Endodermal cell (in vitro differentiated cells): Measurements from ENCODE around the gene SAMD9L. TPM values are rescaled to one million over a fixed set of nuclear protein-coding genes. Genes with fewer than 3 reads are reported as not detected.
A peak's percentile ranks its signal among the peaks of the same experiment; 100 is the strongest.

ENCODE experiments used
- DNase-seq: peaks from one replicate; pipeline ENCODE4 v3.0.0-alpha.2; 2017
- H3K27ac ChIP-seq: 2 replicates; pipeline ENCODE4 v1.5.1; 2013; ENCODE audit warnings: mild to moderate bottlenecking, low read depth, low read length, moderate library complexity
- H3K27me3 ChIP-seq: 2 replicates; pipeline ENCODE4 v1.6.1; 2013; ENCODE audit warnings: mild to moderate bottlenecking, low read length, moderate library complexity; ENCODE audit not compliant: insufficient read depth, control insufficient read depth, poor library complexity, severe bottlenecking
- H3K36me3 ChIP-seq: 2 replicates; pipeline ENCODE4 v1.7.0; 2013; ENCODE audit warnings: mild to moderate bottlenecking, low read length, moderate library complexity; ENCODE audit not compliant: control insufficient read depth, insufficient read depth
- H3K4me1 ChIP-seq: one replicate; pipeline ENCODE4 v1.7.0; 2013; ENCODE audit warnings: low read length; ENCODE audit not compliant: control insufficient read depth, insufficient read depth
- H3K4me3 ChIP-seq: 2 replicates; pipeline ENCODE4 v1.5.1; 2013; ENCODE audit warnings: mild to moderate bottlenecking, low read length, moderate library complexity
- H3K9ac ChIP-seq: 2 replicates; pipeline ENCODE4 v1.6.1; 2013; ENCODE audit warnings: mild to moderate bottlenecking, low read length, moderate library complexity; ENCODE audit not compliant: poor library complexity, severe bottlenecking; ENCODE audit errors: extremely low read depth
- H3K9me3 ChIP-seq: 2 replicates; pipeline ENCODE4 v1.6.1; 2013; ENCODE audit warnings: mild to moderate bottlenecking, low read length, moderate library complexity; ENCODE audit not compliant: control insufficient read depth
- H3K27ac Mint-ChIP-seq: 2 replicates; pipeline ENCODE4 v1.8.0; 2020; ENCODE audit warnings: mixed read lengths
- H3K27me3 Mint-ChIP-seq: 2 replicates; pipeline ENCODE4 v1.8.0; 2021; ENCODE audit warnings: mild to moderate bottlenecking, mixed read lengths; ENCODE audit not compliant: insufficient read depth
- H3K36me3 Mint-ChIP-seq: 2 replicates; pipeline ENCODE4 v1.8.0; 2020; ENCODE audit warnings: low read depth, mixed read lengths
- H3K4me1 Mint-ChIP-seq: 2 replicates; pipeline ENCODE4 v1.8.0; 2020; ENCODE audit warnings: mixed read lengths
- H3K4me3 Mint-ChIP-seq: 2 replicates; pipeline ENCODE4 v1.8.0; 2020; ENCODE audit warnings: mild to moderate bottlenecking, moderate library complexity, mixed read lengths
- H3K9me3 Mint-ChIP-seq: 2 replicates; pipeline ENCODE4 v1.8.0; 2020; ENCODE audit warnings: mild to moderate bottlenecking, mixed read lengths
- CTCF ChIP-seq: fragments of 200-600 bp; sonication (generic); conservative IDR thresholded peaks from 2 replicates; pipeline ENCODE4 v1.5.0; 2021; ENCODE audit warnings: antibody characterized with exemption, mild to moderate bottlenecking
- WGBS, 2 experiments: methylation state at CpG; one replicate each; pipeline versions ENCODE4 v1.1.5 to v1.1.7; 2013; ENCODE audit warnings: missing lambda C conversion rate in 2 of 2, mixed read lengths in 1 of 2; ENCODE audit not compliant: insufficient coverage in 1 of 2, insufficient read length in 1 of 2; 5-methylcytosine and 5-hydroxymethylcytosine counted together
- total RNA-seq, 2 donors: library from RNA; stranded (reverse); fragmentation: NEBNext Ultra II Directional in 1 of 2; extraction: Animal tissue kit (Norgen Biotek cat#: 25700) in 1 of 2; gene quantifications; 2 replicates in 1 of 2; 3 replicates in 1 of 2; pipeline ENCODE4 v1.2.1, GENCODE V29; 2021

SAMD9L gene
- total RNA-seq, 2 donors from 2014 or later, result not detected

GRCh38 chr7:93115796-93116195 is 32.4 kb downstream of the SAMD9L start:
- H3K4me3 ChIP-seq, result no peak overlapping the region
- H3K27me3 ChIP-seq, result no peaks in the 10 kb centered on the region
- Mint-ChIP-seq H3K4me1 (peaks cover 5% of the 10 kb centered on the region), H3K9me3 (no peaks in the 10 kb centered on the region), H3K4me3 (no peak overlapping the region), H3K27me3 (peaks cover 27% of the 10 kb centered on the region), H3K36me3 (no peaks in the 10 kb centered on the region), H3K27ac (no peak overlapping the region)
- H3K4me1 ChIP-seq, result no peaks in the 10 kb centered on the region
- no peak for TF ChIP-seq CTCF
- no peak overlapping the region for H3K9ac ChIP-seq
- no peak overlapping the region for H3K27ac ChIP-seq
- no peaks in the 10 kb centered on the region for H3K36me3 ChIP-seq
- no peaks in the 10 kb centered on the region for H3K9me3 ChIP-seq
- DNase-seq, result no peak
- 87 to 97% methylated on average over 5 to 7 of the region's 7 CpGs for WGBS, 2 experiments

- Mint-ChIP-seq H3K36me3 (no peaks in the 10 kb centered on the region), H3K27ac (no peak overlapping the region), H3K27me3 (peaks cover 63% of the 10 kb centered on the region), H3K4me1 (no peaks in the 10 kb centered on the region), H3K9me3 (peaks cover 5% of the 10 kb centered on the region), H3K4me3 (no peak overlapping the region)
- 92 to 94% methylated on average over 9 to 13 of the region's 13 CpGs for WGBS, 2 experiments
- Histone ChIP-seq H3K27ac (no peak overlapping the region), H3K4me1 (no peaks in the 10 kb centered on the region), H3K4me3 (no peak overlapping the region), H3K9ac (no peak overlapping the region), H3K27me3 (peaks cover 28% of the 10 kb centered on the region), H3K9me3 (no peaks in the 10 kb centered on the region), H3K36me3 (no peaks in the 10 kb centered on the region)
- no peak for TF ChIP-seq CTCF
- DNase-seq, result no peak
Observed at GRCh38 chr7:93108003-93108402, 40.2 kb downstream of the SAMD9L start.

- peak; percentile 26 for DNase-seq
- no peak overlapping the region for H3K4me3 Mint-ChIP-seq
- WGBS, 2 experiments, result 88% methylated on average over 1 to 2 of the region's 2 CpGs
- no peak overlapping the region for H3K9ac ChIP-seq
- no peak for TF ChIP-seq CTCF
- peaks cover 5% of the 10 kb centered on the region for H3K4me1 ChIP-seq
- H3K9me3 ChIP-seq, result no peaks in the 10 kb centered on the region
- H3K4me3 ChIP-seq, result no peak overlapping the region
- no peak overlapping the region for H3K27ac Mint-ChIP-seq
- H3K4me1 Mint-ChIP-seq, result peaks cover 7% of the 10 kb centered on the region
- H3K9me3 Mint-ChIP-seq, result no peaks in the 10 kb centered on the region
- no peak overlapping the region for H3K27ac ChIP-seq
- no peaks in the 10 kb centered on the region for H3K36me3 ChIP-seq
- H3K27me3 Mint-ChIP-seq, result peaks cover 35% of the 10 kb centered on the region
- H3K27me3 ChIP-seq, result peaks cover 49% of the 10 kb centered on the region
- H3K36me3 Mint-ChIP-seq, result no peaks in the 10 kb centered on the region
Observed at GRCh38 chr7:93097388-93097787, 50.8 kb downstream of the SAMD9L start.
